ENCODE data around the gene FAM222A. TPM values are rescaled to one million over a fixed set of nuclear protein-coding genes. Genes with fewer than 3 reads are reported as not detected.

The FAM222A gene
- total RNA-seq, 1 donor = 0.54 TPM

DNA sequence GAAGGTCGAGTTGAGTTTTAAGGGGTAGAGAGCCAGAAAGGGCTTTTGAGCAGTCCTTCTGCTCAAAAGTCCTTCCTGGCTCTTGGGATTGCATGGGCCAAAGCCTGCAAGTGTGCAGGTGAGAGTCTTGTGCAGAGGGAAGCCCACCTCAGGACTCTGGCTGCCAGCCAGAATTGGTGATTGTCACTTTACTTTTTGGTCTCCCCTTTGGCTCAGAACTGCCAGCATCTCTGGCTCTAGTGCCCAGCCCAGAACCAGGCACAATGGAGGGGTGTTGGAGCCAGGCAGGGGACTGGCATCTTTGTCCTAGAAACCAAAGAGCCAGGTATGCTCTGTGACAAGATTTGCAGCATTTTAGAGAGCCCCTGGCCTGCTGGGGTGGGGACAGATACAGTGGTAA is 23.5 kb downstream of the FAM222A start:
- H3K4me3 ChIP-seq (ENCODE audit: low read depth, low read length) = no peak overlapping the region
- no peak for DNase-seq (ENCODE audit: low read depth)
- TF ChIP-seq, protein P1, sequence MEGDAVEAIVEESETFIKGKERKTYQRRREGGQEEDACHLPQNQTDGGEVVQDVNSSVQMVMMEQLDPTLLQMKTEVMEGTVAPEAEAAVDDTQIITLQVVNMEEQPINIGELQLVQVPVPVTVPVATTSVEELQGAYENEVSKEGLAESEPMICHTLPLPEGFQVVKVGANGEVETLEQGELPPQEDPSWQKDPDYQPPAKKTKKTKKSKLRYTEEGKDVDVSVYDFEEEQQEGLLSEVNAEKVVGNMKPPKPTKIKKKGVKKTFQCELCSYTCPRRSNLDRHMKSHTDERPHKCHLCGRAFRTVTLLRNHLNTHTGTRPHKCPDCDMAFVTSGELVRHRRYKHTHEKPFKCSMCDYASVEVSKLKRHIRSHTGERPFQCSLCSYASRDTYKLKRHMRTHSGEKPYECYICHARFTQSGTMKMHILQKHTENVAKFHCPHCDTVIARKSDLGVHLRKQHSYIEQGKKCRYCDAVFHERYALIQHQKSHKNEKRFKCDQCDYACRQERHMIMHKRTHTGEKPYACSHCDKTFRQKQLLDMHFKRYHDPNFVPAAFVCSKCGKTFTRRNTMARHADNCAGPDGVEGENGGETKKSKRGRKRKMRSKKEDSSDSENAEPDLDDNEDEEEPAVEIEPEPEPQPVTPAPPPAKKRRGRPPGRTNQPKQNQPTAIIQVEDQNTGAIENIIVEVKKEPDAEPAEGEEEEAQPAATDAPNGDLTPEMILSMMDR (IDR thresholded peaks at IDR 0.05; ENCODE audit: insufficient read depth, low read length) = no peak

DNA sequence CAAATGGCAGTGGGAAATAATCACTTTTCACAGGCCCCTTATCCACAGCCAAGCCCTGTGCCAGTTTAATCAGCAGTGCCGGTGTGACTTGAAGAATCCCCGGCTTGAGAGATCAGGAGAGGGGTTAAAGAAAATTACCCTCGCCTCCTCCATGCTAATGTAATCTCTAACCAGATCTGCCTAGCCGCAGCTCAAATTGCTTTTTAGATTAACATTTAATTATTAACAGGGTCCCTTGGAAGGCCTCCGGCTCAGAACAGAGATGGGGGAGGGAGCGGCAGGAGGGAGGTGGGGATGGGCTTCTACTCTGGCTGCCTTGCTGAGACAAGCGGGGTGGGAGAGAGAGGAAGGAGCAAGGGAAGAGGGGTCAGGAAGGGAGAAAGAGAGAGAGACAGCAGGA is 24.0 kb downstream of the FAM222A start:
- DNase-seq (ENCODE audit: low read depth) = no peak
- TF ChIP-seq, protein P1 (IDR thresholded peaks at IDR 0.05; ENCODE audit: insufficient read depth, low read length) = no peak
- no peak overlapping the region for H3K4me3 ChIP-seq (ENCODE audit: low read depth, low read length)

DNA sequence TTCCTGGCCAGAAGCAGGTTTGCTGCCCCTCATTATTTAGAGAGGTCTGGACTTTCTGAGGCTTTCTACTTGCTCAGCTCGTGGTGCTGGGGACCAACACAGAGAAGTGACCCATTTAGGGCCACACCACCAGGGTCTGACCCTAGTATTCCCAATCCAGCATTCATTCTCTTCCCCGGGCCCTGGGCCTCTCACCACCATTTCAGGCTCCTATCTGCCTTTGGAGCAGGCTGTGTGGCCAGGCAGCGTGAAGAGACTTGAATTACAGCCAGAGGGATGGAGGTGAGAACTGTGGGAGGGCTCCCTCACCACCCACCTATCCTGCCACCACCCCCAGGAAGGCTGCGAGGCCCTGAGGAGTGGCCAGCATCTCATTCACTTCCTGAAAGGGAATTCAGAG is 24.6 kb downstream of the FAM222A start:
- no peak overlapping the region for H3K4me3 ChIP-seq (ENCODE audit: low read depth, low read length)
- no peak for DNase-seq (ENCODE audit: low read depth)
- TF ChIP-seq, protein P1 (IDR thresholded peaks at IDR 0.05; ENCODE audit: insufficient read depth, low read length) = no peak

DNA sequence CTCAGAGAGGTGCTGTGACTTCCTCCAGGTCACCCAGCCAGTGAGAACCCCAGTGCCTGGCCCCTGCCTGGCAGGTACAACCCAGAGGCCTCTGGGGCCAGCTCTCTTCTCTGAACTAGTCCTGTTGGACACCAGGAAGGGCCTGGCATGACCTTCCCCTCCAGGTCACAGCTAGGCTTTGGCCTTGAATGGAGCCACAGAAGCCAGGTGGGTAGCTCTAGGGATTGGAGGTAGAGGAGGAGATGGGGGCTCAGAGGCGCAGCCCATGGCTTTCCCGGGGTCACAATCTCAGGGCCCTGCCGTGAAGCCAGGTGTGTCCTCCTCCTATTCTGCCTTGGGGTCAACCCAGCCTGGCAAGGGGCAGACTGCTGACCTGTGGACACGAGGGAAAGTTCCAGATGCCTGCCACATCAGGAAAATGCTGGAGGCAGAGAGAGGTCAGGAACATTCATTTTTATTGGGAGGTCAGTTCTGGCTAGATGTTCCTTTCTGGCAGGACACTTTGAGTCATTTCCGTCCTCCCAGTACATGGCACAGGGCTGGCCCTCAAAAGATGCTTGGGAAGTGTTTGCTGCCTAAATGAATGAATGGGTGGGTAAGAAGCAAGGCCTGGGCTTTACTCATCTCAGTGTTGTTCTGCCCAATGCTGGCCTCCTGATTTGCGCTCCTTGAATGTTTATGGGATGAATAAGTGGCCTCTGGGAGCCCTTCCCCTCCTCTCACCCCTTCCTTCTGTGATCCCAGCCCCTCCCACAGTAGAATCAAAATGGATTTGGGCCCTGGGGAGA is 25.4 kb downstream of the FAM222A start:
- TF ChIP-seq, protein P1 (IDR thresholded peaks at IDR 0.05; ENCODE audit: insufficient read depth, low read length) = no peak
- DNase-seq (ENCODE audit: low read depth) = peak; percentile 29

DNA sequence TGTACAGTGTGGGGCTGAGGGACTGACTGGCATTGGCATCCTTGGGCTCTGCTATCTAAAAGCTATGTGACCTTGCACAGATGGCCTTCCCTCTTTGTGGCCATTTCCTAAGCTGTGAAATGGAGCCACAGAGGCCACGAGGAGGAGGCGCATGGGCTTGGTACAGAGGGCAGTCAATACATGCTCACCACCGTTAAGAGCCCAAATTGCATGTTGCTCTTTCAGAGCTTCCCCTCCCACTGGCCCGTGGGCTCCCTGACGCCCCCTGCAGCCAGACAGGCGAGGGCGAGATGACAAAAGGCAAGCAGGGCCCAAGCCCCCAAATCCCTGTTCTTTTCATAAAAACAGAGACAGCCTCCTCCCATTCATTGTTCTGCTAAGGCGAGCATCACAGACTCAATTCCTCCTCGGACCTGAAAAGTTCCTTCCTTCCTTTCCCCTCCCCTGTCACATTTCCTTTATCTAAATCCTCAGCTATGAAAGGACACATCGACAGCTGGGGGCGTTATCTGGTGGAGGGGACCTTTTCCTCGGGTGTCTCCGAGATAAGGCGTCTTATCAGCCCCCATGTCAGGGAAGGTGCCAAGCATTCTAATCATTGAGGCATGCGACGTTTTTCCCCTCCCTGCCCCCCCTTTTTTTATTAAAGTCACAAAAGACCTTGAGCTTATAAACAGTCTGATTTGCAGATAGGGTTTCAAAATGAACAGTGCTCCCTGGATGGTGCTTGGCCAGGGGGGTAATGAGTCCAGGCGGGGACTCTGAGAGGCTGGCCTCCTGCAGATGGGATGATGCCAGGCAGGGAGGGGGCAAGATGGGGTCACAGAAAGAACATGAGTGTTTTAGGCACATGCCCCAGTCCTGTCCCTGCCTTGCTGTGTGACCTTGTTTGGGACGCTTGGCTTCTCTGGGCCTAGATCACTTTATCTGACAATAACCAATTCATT is 26.4 kb downstream of the FAM222A start:
- no peak for DNase-seq (ENCODE audit: low read depth)
- no peak overlapping the region for H3K4me3 ChIP-seq (ENCODE audit: low read depth, low read length)
- TF ChIP-seq, protein P1 (IDR thresholded peaks at IDR 0.05; ENCODE audit: insufficient read depth, low read length) = peak; percentile 36

More for the DNA sequence above, 25.4 kb downstream of the FAM222A start:
- H3K4me3 ChIP-seq (ENCODE audit: low read depth, low read length) = no peak overlapping the region

DNA sequence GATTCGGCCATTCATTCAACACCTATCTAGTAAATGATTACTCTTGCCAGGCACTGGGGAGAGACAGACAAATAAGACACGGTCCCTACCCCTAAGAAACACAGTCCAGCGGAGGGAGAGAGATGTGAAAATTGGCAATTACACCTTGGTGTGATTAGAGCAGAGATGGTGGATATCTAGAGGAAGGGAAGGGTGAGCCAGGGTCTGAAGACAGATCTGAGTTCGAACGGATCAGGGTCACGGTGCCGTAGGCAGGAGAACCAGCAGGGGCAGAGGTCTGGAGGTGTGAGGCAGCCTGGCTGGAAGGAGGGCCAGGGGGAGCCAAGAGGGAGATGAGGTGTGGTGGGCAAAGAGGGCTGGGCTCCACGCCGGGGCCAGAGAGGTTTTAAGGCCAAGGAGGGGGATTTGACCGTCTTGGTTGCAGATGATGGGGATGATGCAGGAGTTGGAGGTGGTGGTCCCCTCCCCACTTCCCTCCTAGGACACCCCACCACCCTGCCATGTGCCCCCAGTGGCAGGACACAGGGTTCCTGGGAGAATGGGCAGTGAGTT is 27.1 kb downstream of the FAM222A start:
- TF ChIP-seq, protein P1 (IDR thresholded peaks at IDR 0.05; ENCODE audit: insufficient read depth, low read length) = no peak
- no peak for DNase-seq (ENCODE audit: low read depth)

More for the DNA sequence above, 27.1 kb downstream of the FAM222A start:
- H3K4me3 ChIP-seq (ENCODE audit: low read depth, low read length) = no peak overlapping the region

Data from fibroblast of the aortic adventitia (primary cell).